NOMO-1 treated with DMSO at 0.1 percent for 48 hours (cell line): ENCODE measurements around the gene LMBRD2.
A peak's percentile ranks its signal among the peaks of the same experiment; 100 is the strongest.

Source experiments
- DNase-seq: peaks from one replicate; lab custom pipeline; 2025; ENCODE audit not compliant: unreplicated experiment; lab: John Stamatoyannopoulos, UW

LMBRD2 gene

DNA sequence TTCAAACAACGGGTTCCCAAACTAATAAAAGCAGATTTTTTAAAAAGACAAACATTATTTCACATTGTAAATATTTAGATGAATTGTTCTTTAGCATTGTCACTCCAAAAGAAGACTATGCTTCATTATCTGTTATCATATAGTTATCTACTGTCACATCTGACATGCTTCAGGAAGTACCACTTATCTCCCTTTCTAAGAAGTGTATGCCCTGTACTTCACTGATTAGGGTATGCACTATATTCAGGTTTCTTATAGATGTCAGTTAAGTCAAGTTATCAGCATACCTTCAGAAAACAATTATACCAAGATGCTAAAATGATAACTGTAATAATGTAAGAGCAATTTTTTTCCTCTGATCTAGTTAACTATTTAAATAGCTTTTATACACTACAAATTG, 40.4 kb downstream of the LMBRD2 start:
- no peak for DNase-seq

- no peak for DNase-seq
Measured at GRCh38 chr5:36108758-36109460, 42.8 kb downstream of the LMBRD2 start.

DNA sequence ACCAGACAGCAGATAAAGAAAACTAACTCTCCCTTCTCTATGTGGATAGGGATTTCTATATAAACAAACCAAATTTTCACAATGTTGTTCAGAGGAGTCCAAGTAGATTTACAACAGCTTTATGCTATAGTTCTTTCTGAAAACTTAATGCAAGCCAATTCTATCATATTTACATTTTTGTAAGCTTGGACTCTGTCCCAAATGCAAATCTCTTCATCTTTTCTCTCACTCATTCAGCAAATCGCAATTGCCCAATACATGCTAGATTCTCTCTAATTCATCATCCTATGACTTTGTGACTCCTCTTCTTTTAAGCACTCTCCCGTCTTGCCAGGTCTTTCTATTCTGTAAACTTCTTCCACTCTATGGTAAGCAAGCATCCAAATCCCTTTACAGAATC, 45.9 kb downstream of the LMBRD2 start:
- no peak for DNase-seq

- DNase-seq, result no peak
Measured at GRCh38 chr5:36099748-36100147, 51.9 kb downstream of the LMBRD2 start.

DNA sequence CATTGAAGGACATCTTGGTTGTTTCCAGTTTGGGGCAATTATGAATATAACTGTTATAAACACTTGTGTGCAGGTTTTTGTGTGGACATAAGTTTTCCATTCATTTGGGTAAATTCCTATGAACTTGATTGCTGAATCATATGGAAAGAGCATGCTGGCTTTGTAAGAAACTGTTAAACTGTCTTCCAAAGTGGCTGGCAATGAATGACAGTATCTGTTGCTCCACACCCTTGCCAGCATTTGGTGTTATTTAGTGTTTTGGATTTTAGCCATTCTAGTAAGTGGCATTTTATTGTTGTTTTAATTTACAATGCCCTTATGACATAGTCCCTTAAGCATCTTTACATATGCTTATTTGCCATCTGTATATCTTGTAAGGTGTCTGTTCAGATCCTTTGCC, 55.2 kb downstream of the LMBRD2 start:
- no peak for DNase-seq

DNA sequence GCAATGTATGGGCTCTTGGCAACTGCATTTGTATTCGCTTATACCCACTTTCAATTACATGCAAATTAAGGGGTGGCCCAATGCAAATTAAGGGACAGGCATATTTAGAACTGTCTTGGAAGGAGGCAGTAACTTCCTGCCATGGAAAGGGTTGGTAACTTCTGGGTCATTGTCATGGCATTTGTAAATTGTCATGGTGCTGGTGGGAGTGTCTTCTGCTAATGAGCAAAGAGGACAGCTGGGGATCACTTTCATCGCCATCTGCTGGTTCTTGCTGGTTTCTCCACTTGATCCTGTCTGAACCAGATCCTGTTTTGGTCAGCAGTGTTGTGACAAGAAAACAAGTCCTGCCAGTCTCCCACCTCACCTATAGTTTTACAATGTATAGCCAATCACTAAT, 61.7 kb downstream of the LMBRD2 start:
- DNase-seq, result peak; percentile 50

- peak; percentile 62 for DNase-seq
Measured at GRCh38 chr5:36079200-36079781, 72.4 kb downstream of the LMBRD2 start.

DNA sequence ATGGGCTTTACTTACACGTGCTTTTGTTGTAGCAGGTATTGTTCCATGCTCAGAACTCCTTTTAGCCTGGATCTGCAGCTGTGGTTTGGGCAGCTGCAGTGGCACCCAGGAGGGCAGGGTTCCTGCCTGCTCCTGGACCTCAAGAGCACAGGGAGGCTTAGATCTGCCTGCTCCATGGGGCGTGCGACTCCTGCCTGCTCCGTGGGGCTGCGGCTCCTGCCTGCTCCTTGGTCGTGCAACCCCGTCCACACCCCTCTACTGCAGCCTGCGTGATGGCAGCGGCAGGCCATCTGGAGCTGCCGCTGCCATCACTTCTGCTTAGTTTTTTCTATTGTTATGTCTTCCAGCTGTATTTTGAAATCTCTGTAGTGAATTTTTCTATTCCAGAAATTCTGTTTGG, 73.3 kb downstream of the LMBRD2 start:
- no peak for DNase-seq

- DNase-seq, result peak; percentile 21
Measured at GRCh38 chr5:36073595-36074216, 78.0 kb downstream of the LMBRD2 start.

DNA sequence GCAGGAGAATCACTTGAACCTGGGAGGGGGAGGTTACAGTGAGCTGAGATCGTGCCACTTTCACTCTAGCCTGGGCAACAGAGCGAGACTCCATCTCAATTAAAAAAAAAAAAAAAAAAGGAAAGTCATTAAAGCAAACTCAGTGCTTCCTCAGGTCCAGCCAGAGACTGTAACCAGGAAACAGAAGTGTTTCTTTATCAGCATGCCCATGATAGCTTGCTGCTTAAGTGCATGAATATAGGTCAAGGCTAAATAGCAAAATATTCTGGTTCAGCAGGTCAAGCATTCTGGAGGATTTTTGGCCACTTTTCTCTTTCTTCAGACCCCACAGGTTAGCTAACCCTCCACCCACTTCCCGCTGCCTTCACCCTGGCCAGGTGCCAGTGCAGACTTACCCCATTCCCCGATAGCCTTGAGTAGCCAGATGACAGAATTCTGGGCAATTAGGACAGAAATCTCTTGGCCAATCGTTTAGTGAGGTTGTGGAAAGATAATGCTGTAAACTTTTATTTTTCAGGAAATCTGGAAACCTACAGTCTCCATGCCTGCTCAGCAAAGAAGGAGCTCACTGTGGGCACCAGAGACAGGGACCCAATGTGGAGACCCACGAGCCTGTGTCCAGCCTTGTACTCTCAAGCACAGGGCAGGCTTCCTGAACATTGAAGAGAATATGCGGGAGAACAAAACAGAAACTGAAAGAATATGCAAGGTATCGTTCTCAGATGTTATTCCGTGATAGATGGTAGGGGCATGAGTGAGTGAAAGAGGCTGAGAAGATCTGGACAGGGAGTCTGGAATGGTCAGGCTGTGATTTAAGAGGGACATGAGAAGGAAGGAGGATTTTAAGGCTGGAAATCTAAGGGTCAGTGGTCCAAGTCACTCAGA, 80.8 kb downstream of the LMBRD2 start:
- peak; percentile 28 for DNase-seq

DNA sequence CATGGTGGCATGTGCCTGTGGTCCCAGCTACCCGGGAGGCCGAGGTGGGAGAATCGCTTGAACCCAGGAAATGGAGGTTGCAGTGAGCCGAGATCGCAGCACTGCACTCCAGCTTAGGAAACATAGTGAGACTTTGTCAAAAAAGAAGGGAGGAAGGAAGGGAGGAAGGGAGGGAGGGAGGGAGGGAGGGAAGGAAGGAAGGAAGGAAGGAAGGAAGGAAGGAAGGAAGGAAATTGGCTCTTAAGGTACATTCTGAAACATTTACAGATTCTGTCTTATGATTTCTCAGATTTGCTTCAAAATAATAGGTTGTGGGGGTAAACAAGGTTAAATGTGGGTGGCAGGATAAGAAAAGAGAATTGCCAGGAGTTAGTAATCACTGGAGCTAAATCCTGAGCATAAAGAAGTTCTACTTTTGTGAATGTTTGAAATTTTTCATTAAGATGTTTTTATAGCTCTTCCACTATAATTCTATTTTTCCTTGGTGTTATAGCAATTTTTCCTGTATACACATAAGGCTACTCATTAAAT, 82.9 kb downstream of the LMBRD2 start:
- DNase-seq, result no peak

DNA sequence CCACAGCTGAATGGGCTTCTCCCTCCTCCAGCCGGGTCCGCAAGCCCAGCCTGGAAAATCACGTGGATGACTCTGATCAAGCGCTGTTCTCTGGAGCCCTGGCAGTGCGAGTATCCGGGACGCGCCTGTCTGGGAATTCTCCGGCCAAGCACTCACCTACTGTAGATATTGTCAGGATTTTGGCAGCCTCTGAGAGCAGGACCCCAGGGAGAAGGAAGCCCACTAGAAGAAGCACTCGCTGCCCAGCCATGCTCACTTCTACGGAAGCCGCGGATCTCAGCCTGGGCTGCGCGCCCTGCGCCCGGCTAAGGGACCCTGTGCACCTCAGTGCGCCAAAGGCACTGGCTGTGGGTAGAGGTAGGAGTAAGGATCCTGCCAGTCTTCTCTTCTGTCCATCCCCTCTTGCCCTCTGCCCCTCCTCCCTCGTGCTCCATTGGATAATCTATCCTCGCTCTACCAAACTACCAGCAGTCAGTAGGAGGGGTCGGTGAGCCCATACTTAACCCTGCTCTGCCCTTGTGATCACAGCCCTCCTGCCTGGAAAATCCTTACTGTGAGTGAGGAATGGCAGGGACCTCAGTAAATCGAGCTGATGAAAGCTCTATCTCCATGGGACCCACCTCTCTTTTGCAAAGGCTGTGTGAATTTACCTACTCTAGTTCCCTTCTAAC, 85.0 kb downstream of the LMBRD2 start, which contains the start of gene UGT3A2:
Gene UGT3A2, minus strand, starts transcription at position 343 of the 671 bp plus-strand sequence. Its CDS starts 93 bp downstream, at position 250.
- DNase-seq, result peak; percentile 13

DNA sequence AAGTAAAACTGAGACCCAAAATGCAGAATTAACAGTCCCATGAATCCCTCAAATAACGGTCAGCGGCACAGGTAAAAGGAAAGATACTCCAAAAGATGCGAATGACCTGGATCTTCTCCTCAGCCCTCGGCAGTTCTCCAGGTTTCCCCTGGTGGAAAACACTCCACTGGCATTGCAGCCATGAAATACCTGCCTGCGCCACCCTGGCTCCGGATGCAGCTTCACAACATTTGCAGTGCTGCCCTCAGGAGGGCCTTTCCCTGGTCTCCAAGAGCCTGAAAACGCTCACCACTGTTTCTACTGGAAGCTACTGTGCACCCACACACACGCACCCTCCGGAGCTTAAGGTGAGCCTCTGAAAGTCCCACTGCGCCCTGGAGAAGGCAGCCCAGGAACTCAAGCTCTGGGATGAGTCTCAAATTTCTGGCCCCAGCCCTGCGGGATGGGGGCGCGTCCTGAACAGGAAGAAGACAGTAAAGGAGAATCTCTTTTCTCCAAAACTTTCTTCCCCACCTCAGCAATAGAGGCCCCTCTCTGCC, 85.6 kb downstream of the LMBRD2 start:
- DNase-seq, result no peak

GRCh38 chr5:36060420-36060887, 91.2 kb downstream of the LMBRD2 start:
- peak; percentile 13 for DNase-seq

DNA sequence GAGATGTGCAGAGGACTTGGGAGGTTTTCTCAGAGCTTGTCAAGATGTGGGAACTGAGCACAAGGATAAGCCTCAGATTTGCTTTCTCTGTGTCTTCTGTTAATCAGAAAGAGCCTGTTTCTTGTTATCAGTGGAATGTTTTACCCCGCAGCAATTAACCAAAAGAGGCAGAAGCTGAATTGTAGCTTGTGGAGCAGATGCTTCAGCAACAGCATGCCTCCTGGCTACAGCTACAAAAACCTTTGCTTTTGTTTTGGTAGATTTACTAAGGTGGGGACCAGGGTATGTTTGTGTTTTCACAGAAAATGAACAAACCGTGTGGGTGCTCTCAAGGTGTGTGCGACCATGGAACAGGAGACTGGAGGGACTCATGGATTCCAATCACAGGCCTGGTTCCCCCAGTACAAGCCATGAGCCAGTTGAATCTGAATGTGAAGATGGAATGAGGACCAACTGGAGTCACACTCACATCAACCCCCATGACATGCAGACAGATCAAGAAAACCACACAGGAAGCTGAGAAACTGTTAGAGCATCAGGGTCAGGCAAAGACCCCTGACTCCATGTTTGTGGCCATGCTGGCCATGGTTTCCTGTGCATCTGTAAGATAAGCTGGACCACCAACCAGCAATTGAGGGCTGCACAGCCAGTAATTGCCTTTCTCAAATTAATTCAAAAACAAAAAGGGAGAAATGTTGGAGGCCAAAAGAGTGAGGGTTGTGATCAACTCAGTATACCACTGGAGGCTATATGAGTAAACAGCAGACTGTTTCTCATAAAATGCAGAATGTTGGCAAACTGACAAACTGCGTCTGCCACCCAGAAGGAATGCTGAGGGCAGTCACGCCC, 91.9 kb downstream of the LMBRD2 start:
- DNase-seq, result no peak

DNA sequence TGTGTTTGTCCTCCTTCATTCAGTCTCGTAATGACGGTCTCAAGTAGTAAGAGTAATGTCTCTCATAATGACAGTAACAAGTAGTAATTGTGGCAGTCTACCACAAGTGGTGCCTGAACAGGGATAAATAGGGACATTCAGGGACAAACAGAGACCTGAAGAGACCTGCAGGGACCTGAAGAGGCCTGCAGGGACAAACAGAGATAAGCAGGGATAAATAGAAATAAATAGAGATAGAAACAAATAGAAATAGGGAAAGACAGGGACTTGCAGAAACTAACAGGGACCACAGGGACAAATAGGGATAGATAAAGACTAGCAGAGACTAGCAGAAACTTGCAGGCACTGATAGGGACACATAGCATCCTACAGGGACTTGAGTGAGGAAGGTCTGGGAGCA, 92.9 kb downstream of the LMBRD2 start:
- DNase-seq, result no peak

GRCh38 chr5:36057386-36057785, 94.3 kb downstream of the LMBRD2 start:
- no peak for DNase-seq

DNA sequence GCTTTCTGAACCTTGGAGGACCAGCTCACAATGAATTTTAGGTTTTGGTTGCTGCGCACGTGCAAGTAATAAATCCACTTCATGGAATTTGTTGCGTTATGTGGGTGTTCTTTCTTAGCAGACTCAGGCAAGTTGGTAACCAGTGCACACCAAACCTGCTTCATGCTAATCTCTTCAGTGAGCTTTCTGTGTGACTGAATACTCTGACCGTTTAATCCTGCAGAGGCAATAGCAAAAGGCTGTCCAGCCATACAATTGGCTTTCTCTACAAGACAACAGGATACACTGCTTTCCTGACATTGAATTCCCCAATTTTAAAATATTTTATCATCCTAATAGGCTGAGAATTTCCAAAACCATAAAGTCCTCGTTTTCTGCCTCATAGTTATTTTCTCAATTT, 95.3 kb downstream of the LMBRD2 start:
- DNase-seq, result no peak

GRCh38 chr5:36055984-36056383, 95.7 kb downstream of the LMBRD2 start:
- no peak for DNase-seq
